ENCODE data around the gene TAAR1.
"Not testable (repeated sequence)": the region's sequence is repeated elsewhere in the genome, so short reads cannot be mapped to it uniquely, and the experiment has no call there.

Gene TAAR1

DNA sequence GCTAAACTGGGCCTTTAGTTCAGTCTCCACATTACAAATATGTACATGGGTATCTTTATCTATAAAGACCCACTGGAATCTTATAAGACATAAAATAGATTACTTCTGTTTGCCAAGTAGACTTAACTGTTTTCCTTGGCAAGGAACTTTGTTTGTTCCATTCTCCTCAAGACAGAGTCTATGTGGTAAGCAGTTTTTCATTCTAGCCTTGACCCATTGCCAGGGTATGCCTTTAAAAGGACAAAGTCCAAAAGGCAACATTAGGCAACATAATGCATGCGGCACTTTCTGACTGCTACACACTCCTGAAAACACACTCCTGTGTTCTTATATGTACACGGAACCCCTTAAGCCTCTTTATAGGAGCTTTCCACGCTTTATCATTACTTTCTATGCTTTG lies 34.5 kb upstream of the TAAR1 start:
- no peak for DNase-seq (ENCODE audit: low spot score)
- in situ Hi-C loops (cut with MboI; ENCODE audit: low pct_unique_long_range_greater_than_20kb, low sequenced_read_pairs, unreplicated experiment) = no loop called here
- TF ChIP-seq, protein P1, sequence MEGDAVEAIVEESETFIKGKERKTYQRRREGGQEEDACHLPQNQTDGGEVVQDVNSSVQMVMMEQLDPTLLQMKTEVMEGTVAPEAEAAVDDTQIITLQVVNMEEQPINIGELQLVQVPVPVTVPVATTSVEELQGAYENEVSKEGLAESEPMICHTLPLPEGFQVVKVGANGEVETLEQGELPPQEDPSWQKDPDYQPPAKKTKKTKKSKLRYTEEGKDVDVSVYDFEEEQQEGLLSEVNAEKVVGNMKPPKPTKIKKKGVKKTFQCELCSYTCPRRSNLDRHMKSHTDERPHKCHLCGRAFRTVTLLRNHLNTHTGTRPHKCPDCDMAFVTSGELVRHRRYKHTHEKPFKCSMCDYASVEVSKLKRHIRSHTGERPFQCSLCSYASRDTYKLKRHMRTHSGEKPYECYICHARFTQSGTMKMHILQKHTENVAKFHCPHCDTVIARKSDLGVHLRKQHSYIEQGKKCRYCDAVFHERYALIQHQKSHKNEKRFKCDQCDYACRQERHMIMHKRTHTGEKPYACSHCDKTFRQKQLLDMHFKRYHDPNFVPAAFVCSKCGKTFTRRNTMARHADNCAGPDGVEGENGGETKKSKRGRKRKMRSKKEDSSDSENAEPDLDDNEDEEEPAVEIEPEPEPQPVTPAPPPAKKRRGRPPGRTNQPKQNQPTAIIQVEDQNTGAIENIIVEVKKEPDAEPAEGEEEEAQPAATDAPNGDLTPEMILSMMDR (IDR thresholded peaks at IDR 0.05; ENCODE audit: extremely low read depth, insufficient read depth, missing control alignments) = no peak

DNA sequence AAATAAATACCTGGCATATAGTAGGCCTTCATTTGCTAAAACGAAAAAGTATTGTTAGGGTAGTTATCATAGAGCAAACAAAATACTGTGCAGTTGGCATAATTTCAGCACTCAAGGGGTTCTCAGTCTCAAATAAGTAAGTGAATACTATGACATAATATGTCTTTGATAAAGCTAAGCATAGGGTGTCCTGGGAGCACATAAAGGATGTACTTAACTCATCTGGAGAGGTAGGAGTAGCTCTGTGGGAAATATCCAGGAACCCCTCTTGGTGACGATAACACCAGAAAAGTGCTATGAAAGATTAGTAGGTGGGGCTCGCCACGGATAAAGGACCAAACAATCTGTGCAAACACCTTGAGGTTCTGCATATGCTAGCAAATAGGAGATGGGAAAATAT lies 31.7 kb upstream of the TAAR1 start:
- in situ Hi-C loops (cut with MboI; ENCODE audit: low pct_unique_long_range_greater_than_20kb, low sequenced_read_pairs, unreplicated experiment) = no loop called here
- TF ChIP-seq, protein P1 (IDR thresholded peaks at IDR 0.05; ENCODE audit: extremely low read depth, insufficient read depth, missing control alignments) = no peak
- DNase-seq (ENCODE audit: low spot score) = no peak

DNA sequence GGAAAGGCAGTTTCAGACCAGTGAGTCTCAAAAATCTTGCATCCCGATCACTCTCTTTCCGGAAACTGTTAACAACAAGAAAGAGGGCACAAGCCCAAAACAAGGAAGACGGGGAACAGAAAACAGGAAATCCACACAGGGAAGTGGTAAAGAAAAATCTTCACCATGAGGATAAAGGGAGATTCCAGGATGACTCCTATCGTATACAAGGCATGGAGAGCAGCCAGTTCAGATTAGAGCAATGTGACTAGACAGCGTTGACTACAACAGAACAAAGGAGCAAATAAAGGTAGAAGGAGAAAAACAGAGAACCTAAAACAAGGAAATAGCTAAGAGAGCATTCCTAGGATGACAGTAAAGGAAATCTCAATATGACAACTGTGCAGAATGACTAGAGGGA lies 28.3 kb upstream of the TAAR1 start:
- DNase-seq (ENCODE audit: low spot score) = no peak
- in situ Hi-C loops (cut with MboI; ENCODE audit: low pct_unique_long_range_greater_than_20kb, low sequenced_read_pairs, unreplicated experiment) = no loop called here
- TF ChIP-seq, protein P1 (IDR thresholded peaks at IDR 0.05; ENCODE audit: extremely low read depth, insufficient read depth, missing control alignments) = no peak

DNA sequence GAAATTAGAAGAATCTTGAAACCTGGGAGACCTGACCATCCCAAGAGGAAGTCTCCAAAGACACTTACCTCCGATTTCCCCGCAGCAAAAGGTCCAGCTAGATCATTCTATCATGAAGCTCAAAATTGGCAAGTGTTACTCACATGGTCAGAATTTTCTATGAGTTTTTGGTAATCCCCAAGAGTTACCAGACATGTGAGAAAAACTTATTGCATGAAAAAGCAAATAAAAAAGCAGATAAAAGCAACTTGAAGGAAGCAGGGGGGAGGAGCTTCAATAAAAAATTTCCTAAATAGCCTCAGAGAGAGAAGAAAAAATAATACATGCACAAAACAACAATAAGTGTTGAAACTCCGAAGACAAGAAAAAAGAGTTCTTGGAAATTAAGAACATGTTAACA lies 27.5 kb upstream of the TAAR1 start:
- in situ Hi-C loops (cut with MboI; ENCODE audit: low pct_unique_long_range_greater_than_20kb, low sequenced_read_pairs, unreplicated experiment) = no loop called here
- no peak for DNase-seq (ENCODE audit: low spot score)
- TF ChIP-seq, protein P1 (IDR thresholded peaks at IDR 0.05; ENCODE audit: extremely low read depth, insufficient read depth, missing control alignments) = no peak

DNA sequence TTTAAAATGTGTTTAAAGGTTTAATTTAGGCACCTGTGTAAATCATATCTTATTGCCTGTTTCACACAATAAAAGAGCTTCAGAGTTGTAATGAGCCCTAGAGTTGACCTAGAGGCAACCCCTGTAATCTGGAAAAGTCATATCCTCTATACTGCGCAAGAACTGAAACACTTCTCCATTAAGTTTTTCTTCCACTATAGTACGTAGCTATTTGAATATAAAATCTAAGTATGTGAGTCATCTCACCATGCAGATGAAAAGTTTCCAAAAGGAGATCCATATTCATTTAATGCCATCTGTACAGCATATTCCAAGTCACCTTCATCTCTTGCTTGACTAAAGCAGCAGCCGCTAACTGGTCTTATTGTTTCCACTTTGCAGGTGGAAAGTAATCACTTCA lies 26.0 kb upstream of the TAAR1 start:
- DNase-seq (ENCODE audit: low spot score) = no peak
- in situ Hi-C loops (cut with MboI; ENCODE audit: low pct_unique_long_range_greater_than_20kb, low sequenced_read_pairs, unreplicated experiment) = no loop called here
- TF ChIP-seq, protein P1 (IDR thresholded peaks at IDR 0.05; ENCODE audit: extremely low read depth, insufficient read depth, missing control alignments) = no peak

DNA sequence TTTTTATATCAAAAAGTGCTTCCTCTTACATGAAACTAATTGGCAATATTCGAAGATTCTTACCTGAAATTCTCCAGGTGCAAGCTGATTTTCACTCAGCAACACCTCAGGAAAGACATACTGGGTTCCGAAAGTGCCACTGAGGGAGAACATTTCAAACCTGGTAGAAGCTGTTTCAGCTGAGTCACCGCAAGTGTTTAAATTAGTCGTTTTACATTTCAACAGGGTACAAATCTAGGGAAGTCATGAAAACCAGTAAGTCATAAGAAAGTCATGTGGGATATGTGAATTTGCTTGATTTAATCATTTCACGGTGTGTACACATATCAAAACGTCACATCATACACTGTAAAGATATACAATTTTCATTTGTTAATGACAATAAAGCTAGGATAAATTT lies 25.3 kb upstream of the TAAR1 start:
- DNase-seq (ENCODE audit: low spot score) = no peak
- TF ChIP-seq, protein P1 (IDR thresholded peaks at IDR 0.05; ENCODE audit: extremely low read depth, insufficient read depth, missing control alignments) = no peak
- in situ Hi-C loops (cut with MboI; ENCODE audit: low pct_unique_long_range_greater_than_20kb, low sequenced_read_pairs, unreplicated experiment) = no loop called here

DNA sequence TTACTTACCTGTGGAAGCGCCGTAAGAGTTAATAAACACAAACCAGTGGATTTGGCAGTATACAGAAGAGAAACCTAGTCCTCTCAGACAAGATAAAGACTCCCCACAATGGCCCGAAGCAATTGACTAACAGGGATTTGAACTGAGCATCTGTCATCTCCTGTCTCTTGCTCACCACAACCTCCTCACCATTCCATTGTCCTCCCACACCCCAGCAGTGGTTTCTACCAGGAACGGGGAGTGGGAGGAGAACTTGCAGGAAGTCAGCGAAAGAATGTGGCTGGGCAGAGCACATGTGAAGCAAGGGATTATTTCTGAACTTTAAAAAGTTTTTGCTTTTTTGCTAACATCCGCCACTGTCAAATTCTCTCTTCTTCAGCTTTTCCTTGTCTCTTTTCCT lies 24.6 kb upstream of the TAAR1 start:
- in situ Hi-C loops (cut with MboI; ENCODE audit: low pct_unique_long_range_greater_than_20kb, low sequenced_read_pairs, unreplicated experiment) = no loop called here
- DNase-seq (ENCODE audit: low spot score) = no peak
- TF ChIP-seq, protein P1 (IDR thresholded peaks at IDR 0.05; ENCODE audit: extremely low read depth, insufficient read depth, missing control alignments) = no peak

DNA sequence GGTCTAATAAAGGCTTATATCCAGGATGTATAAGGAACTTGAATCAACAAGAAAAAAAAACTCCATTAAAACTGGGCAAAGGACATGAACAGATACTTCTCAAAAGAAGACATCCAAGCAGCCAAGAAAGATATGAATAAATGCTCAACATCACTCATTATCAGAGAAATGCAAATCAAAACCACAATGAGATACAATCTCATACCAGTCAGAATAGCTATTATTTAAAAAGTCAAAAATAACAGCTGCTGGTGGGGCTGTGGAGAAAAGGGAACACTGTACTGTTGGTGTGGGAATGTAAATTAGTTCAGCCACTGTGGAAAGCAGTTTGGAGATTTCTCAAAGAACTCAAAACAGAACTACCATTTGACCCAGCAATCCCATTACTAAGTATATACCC lies 20.1 kb upstream of the TAAR1 start:
- DNase-seq (ENCODE audit: low spot score); in situ Hi-C loops (cut with MboI; ENCODE audit: low pct_unique_long_range_greater_than_20kb, low sequenced_read_pairs, unreplicated experiment): not testable (repeated sequence)
